ENCODE results near the gene THRB.

THRB gene

DNA sequence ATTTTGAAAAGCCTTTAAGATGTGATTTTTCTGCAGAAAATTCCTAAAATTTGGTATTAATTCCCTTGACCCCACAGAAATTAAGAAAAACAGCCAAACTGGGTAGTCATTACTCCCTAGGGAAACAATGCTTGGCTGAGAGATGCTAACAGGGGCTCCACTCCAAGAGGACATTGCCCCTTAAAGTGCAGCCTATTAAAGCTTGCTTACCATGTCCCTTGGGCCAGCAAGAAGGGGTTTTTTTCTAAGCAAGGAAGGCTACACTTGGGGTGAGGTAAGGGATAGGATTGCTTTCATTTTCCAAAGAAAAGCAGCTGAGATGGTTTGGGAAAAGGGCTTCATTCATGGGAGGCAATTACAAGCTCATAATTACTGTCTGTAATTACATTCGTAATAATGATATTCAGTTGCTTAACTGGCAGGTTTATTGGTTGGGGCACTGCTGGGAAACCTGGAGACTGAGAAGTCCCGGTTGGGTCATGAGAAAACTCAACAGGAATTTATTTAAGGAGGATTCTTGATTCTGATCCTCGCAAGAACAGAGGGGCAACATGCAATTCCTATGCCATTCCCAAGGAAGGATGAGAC is 302.1 kb downstream of the THRB start:
- Histone ChIP-seq H3K4me1 (ENCODE audit: control insufficient read depth, insufficient read depth, low read length) (no peaks in the 10 kb centered on the region), H3K27me3 (ENCODE audit: control insufficient read depth, insufficient read depth, low read length) (no peaks in the 10 kb centered on the region), H3K9me3 (ENCODE audit: control insufficient read depth, insufficient read depth, low read depth, low read length) (no peaks in the 10 kb centered on the region), H3K9ac (ENCODE audit: low read length) (no peak overlapping the region), H3K36me3 (ENCODE audit: control insufficient read depth, insufficient read depth, low read length) (no peaks in the 10 kb centered on the region), H3K27ac (ENCODE audit: low read depth, low read length) (no peak overlapping the region), H3K4me3 (ENCODE audit: low read depth, low read length) (no peak overlapping the region)

GRCh38 chr3:24191801-24192403 is 302.7 kb downstream of the THRB start:
- no peak overlapping the region for H3K9ac ChIP-seq (ENCODE audit: low read length)
- no peak overlapping the region for H3K27ac ChIP-seq (ENCODE audit: low read depth, low read length)
- no peak overlapping the region for H3K4me3 ChIP-seq (ENCODE audit: low read depth, low read length)
- H3K4me1 ChIP-seq (ENCODE audit: control insufficient read depth, insufficient read depth, low read length), result no peaks in the 10 kb centered on the region
- H3K36me3 ChIP-seq (ENCODE audit: control insufficient read depth, insufficient read depth, low read length), result no peaks in the 10 kb centered on the region
- no peaks in the 10 kb centered on the region for H3K27me3 ChIP-seq (ENCODE audit: control insufficient read depth, insufficient read depth, low read length)
- no peaks in the 10 kb centered on the region for H3K9me3 ChIP-seq (ENCODE audit: control insufficient read depth, insufficient read depth, low read depth, low read length)

DNA sequence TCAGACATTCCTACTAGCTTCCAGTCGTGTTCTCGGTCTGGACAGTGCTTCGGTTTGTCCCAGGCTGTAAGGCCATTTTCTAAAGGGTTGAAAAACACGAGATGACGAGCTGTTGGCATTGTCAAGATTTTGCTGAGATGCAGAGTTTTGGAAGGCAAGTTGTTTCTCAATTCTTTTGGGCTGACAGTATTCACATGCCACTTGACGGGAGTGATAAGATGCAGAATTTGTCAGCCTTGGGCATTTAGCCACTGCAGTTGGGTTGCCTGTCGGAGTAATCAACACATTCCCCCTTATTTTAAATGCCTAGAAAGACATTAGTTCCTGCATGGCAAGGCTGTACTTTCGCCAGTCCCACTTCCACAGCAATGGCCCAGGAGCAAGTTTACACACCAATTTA is 304.4 kb downstream of the THRB start:
- Histone ChIP-seq H3K27me3 (ENCODE audit: control insufficient read depth, insufficient read depth, low read length) (no peaks in the 10 kb centered on the region), H3K27ac (ENCODE audit: low read depth, low read length) (no peak overlapping the region), H3K4me1 (ENCODE audit: control insufficient read depth, insufficient read depth, low read length) (no peaks in the 10 kb centered on the region), H3K9ac (ENCODE audit: low read length) (no peak overlapping the region), H3K9me3 (ENCODE audit: control insufficient read depth, insufficient read depth, low read depth, low read length) (no peaks in the 10 kb centered on the region), H3K36me3 (ENCODE audit: control insufficient read depth, insufficient read depth, low read length) (no peaks in the 10 kb centered on the region), H3K4me3 (ENCODE audit: low read depth, low read length) (no peak overlapping the region)

DNA sequence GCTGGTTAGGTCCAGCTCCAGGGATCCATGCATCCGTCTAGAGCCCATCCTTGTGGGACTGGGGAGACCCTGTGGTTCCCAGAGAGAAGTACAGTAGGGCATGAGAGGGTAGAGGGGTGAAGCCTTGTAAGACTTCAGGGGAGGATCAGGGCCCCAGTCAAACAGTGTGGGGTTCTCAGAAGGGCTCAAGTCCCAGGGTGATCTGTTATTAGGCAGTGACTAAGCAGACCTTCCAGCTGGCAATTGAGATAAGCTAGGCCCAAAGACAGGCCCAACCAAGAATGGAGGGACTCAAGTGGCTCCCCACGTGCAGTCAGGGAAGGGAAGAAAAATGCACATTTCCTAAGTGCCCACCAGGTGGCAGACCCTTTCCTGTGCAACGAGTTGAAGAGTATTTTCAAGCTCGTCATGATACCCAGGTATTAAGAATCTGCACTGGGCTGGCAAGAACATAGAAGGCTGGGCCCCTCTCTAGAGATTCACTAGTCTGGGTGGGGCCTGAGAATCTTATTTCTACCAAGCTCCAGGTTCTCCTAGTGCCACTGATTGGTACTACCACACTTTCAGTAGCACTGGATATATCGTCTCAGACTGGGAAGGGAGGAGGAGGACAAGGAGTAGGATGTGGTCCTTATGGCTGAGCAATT is 308.8 kb downstream of the THRB start:
- Histone ChIP-seq H3K9ac (ENCODE audit: low read length) (no peak overlapping the region), H3K27ac (ENCODE audit: low read depth, low read length) (no peak overlapping the region), H3K4me3 (ENCODE audit: low read depth, low read length) (no peak overlapping the region)

DNA sequence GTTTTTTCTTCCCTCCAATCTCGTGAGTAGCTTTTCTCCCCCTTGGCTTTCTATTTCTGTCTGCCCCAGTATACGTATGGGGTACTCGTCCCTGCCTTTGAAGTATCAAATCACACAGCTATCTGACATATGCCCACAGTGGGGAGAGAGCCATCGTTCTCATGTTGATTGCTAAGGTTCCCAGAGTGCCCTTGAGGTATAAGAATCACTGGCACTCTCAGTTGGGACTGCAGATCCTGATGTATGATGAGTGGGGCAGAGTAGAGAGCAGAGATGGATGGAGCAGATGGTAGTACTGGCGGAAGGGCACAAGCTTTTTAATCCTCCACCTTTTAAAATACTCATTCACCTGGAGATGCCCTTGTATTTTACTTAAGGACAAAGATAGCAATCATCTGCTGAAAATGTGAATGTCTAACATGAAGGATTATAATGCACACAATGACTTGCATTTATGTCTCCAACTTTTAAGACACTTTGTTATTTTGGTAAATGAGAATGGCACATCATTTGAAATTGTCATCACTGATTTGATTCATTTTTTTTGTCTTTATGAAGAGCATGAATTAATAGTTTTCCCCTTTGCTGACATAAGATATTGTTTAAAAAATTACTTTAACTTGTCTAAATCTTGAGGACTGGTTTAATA is 310.0 kb downstream of the THRB start:
- Histone ChIP-seq H3K4me3 (ENCODE audit: low read depth, low read length) (no peak overlapping the region), H3K9ac (ENCODE audit: low read length) (no peak overlapping the region), H3K36me3 (ENCODE audit: control insufficient read depth, insufficient read depth, low read length) (no peaks in the 10 kb centered on the region), H3K4me1 (ENCODE audit: control insufficient read depth, insufficient read depth, low read length) (no peaks in the 10 kb centered on the region), H3K27ac (ENCODE audit: low read depth, low read length) (no peak overlapping the region), H3K9me3 (ENCODE audit: control insufficient read depth, insufficient read depth, low read depth, low read length) (no peaks in the 10 kb centered on the region), H3K27me3 (ENCODE audit: control insufficient read depth, insufficient read depth, low read length) (no peaks in the 10 kb centered on the region)

More for the DNA sequence above, 308.8 kb downstream of the THRB start:
- Histone ChIP-seq H3K4me1 (ENCODE audit: control insufficient read depth, insufficient read depth, low read length) (no peaks in the 10 kb centered on the region), H3K36me3 (ENCODE audit: control insufficient read depth, insufficient read depth, low read length) (no peaks in the 10 kb centered on the region), H3K27me3 (ENCODE audit: control insufficient read depth, insufficient read depth, low read length) (no peaks in the 10 kb centered on the region), H3K9me3 (ENCODE audit: control insufficient read depth, insufficient read depth, low read depth, low read length) (no peaks in the 10 kb centered on the region)

DNA sequence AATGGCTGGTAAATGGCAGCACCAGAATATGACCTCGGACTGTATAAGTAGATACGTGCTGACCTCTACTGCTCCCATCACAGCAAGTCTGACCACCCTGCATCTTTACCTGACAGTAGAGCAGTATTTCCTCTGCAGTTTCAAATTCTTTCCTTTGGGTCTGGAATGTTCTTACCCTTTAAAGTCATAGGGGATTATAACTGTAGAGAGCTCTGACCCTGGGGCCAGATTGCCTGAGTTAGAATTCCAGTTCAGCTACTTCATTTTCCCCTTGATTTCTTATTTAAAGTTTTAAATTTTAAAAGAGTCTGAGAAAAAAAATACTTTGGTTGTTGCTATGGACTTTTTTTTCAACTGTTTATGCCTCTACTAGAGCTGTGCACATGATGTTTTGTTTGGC is 311.9 kb downstream of the THRB start:
- Histone ChIP-seq H3K27ac (ENCODE audit: low read depth, low read length) (no peak overlapping the region), H3K9ac (ENCODE audit: low read length) (no peak overlapping the region), H3K9me3 (ENCODE audit: control insufficient read depth, insufficient read depth, low read depth, low read length) (no peaks in the 10 kb centered on the region), H3K4me1 (ENCODE audit: control insufficient read depth, insufficient read depth, low read length) (no peaks in the 10 kb centered on the region), H3K36me3 (ENCODE audit: control insufficient read depth, insufficient read depth, low read length) (no peaks in the 10 kb centered on the region), H3K4me3 (ENCODE audit: low read depth, low read length) (no peak overlapping the region), H3K27me3 (ENCODE audit: control insufficient read depth, insufficient read depth, low read length) (no peaks in the 10 kb centered on the region)

GRCh38 chr3:24181256-24181655 is 313.4 kb downstream of the THRB start:
- H3K27me3 ChIP-seq (ENCODE audit: control insufficient read depth, insufficient read depth, low read length), result no peaks in the 10 kb centered on the region
- H3K27ac ChIP-seq (ENCODE audit: low read depth, low read length), result no peak overlapping the region
- H3K36me3 ChIP-seq (ENCODE audit: control insufficient read depth, insufficient read depth, low read length), result no peaks in the 10 kb centered on the region
- H3K9me3 ChIP-seq (ENCODE audit: control insufficient read depth, insufficient read depth, low read depth, low read length), result no peaks in the 10 kb centered on the region
- no peaks in the 10 kb centered on the region for H3K4me1 ChIP-seq (ENCODE audit: control insufficient read depth, insufficient read depth, low read length)
- H3K4me3 ChIP-seq (ENCODE audit: low read depth, low read length), result no peak overlapping the region
- no peak overlapping the region for H3K9ac ChIP-seq (ENCODE audit: low read length)

DNA sequence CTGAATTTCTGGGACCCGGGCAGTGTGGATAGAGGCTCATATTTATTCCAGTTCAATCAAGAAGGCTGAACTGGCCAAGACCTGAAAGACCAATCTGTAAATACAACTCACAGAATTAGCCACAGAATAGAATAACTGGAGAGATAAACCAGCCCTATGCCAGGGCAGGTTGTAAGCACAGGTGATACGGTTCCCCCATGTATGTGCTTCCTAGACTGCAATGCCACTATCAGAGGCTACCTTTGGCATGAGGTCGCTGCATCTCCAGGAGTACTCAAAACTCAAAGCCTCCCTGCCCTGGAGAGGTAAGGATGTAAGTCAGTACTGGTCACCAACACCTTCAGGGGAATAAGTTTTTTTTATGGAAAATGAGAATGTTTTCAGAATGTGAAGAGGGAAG is 314.0 kb downstream of the THRB start:
- no peaks in the 10 kb centered on the region for H3K36me3 ChIP-seq (ENCODE audit: control insufficient read depth, insufficient read depth, low read length)
- no peak overlapping the region for H3K4me3 ChIP-seq (ENCODE audit: low read depth, low read length)
- H3K4me1 ChIP-seq (ENCODE audit: control insufficient read depth, insufficient read depth, low read length), result no peaks in the 10 kb centered on the region
- no peak overlapping the region for H3K27ac ChIP-seq (ENCODE audit: low read depth, low read length)
- no peaks in the 10 kb centered on the region for H3K27me3 ChIP-seq (ENCODE audit: control insufficient read depth, insufficient read depth, low read length)
- no peak overlapping the region for H3K9ac ChIP-seq (ENCODE audit: low read length)
- no peaks in the 10 kb centered on the region for H3K9me3 ChIP-seq (ENCODE audit: control insufficient read depth, insufficient read depth, low read depth, low read length)

DNA sequence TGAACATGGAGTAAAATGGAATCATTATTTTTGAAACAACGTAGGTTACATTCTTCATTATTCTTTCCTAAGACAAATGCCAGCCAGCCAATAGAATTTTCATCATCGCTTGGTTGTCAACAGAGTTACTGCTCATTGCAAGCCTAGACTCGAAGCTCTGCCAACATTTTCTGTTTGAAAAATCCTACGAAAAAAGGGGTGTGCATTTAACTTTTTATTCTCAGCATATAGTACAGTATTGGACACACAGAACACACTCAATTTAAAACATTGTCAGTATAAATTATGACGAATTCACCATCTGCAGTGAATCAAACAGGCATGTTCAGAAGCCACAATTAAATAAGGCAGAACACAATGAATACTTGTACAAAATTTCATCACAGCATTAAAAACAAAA is 317.4 kb downstream of the THRB start:
- Histone ChIP-seq H3K4me1 (ENCODE audit: control insufficient read depth, insufficient read depth, low read length) (peaks cover 12% of the 10 kb centered on the region), H3K27ac (ENCODE audit: low read depth, low read length) (no peak overlapping the region), H3K9me3 (ENCODE audit: control insufficient read depth, insufficient read depth, low read depth, low read length) (no peaks in the 10 kb centered on the region), H3K9ac (ENCODE audit: low read length) (no peak overlapping the region), H3K4me3 (ENCODE audit: low read depth, low read length) (no peak overlapping the region), H3K27me3 (ENCODE audit: control insufficient read depth, insufficient read depth, low read length) (no peaks in the 10 kb centered on the region), H3K36me3 (ENCODE audit: control insufficient read depth, insufficient read depth, low read length) (no peaks in the 10 kb centered on the region)

DNA sequence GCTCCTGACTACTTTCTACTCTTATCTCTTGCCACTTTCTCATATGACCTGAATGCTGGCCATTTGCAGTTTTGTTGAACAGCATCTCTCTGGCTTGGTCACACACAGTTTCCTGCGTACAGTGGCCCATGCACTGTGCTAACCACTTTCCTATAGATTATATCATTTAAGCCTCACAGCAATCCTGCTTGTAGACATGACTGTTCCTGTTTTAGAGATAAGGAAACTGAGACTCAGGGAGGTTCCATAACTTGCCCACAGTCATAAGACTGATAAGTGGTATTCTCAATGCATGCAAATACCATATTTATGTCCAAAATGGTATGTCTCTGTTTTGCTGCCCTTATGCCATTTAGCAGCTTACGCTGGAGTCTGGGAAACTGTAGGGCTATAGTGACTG is 320.0 kb downstream of the THRB start:
- Histone ChIP-seq H3K27ac (ENCODE audit: low read depth, low read length) (no peak overlapping the region), H3K4me3 (ENCODE audit: low read depth, low read length) (no peak overlapping the region), H3K27me3 (ENCODE audit: control insufficient read depth, insufficient read depth, low read length) (no peaks in the 10 kb centered on the region), H3K36me3 (ENCODE audit: control insufficient read depth, insufficient read depth, low read length) (no peaks in the 10 kb centered on the region), H3K9ac (ENCODE audit: low read length) (no peak overlapping the region), H3K9me3 (ENCODE audit: control insufficient read depth, insufficient read depth, low read depth, low read length) (no peaks in the 10 kb centered on the region), H3K4me1 (ENCODE audit: control insufficient read depth, insufficient read depth, low read length) (peaks cover 12% of the 10 kb centered on the region)

GRCh38 chr3:24168977-24169376 is 325.7 kb downstream of the THRB start:
- Histone ChIP-seq H3K27me3 (ENCODE audit: control insufficient read depth, insufficient read depth, low read length) (no peaks in the 10 kb centered on the region), H3K27ac (ENCODE audit: low read depth, low read length) (no peak overlapping the region), H3K4me1 (ENCODE audit: control insufficient read depth, insufficient read depth, low read length) (peaks cover 21% of the 10 kb centered on the region), H3K9ac (ENCODE audit: low read length) (no peak overlapping the region), H3K4me3 (ENCODE audit: low read depth, low read length) (no peak overlapping the region), H3K36me3 (ENCODE audit: control insufficient read depth, insufficient read depth, low read length) (no peaks in the 10 kb centered on the region), H3K9me3 (ENCODE audit: control insufficient read depth, insufficient read depth, low read depth, low read length) (no peaks in the 10 kb centered on the region)

Data from HUES6 (cell line).